GM19035 (cell line): ENCODE results near the gene RAB7A.
"Not testable (repeated sequence)": the region's sequence is repeated elsewhere in the genome, so short reads cannot be mapped to it uniquely, and the experiment has no call there.

ENCODE experiments used
- ATAC-seq: cut with Tn5 transposase; IDR thresholded peaks from one replicate; pipeline ENCODE4 v1.9.1; 2021; ENCODE audit not compliant: unreplicated experiment

RAB7A gene

DNA sequence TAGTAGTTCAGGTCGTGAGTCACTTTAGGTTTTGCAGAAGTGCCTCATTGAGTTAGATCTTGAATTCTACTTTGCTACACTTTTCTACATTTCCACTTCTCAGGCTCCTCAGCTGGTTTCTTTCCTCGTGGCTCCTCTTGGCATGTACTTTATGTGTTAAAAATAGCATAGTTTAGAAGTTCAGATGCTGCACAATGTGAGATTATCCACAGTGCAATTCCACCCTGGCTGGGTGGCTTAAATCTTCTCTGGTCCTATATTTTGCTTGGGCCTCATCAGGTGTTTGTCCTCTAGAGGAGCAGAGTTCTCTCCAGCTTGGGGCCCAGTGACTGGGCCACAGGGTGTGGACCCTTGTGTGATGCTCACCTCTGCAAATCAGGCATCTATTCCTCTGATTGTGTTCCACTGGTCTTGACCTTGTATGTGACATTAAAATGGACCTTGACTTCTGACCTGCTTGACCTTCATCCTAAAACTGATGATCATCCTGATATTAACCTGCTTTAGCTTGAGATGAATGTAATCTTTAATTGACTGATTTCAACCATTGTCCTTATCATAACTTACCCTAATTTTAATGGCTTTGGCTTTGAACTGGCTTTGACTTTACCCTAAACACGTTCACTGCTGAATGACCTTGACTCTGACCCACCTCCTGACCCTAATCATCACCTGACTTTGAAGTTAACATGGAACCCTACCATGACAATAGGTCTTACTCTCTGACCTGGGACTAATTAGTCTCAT lies 89.5 kb downstream of the RAB7A start:
- no peak for ATAC-seq

DNA sequence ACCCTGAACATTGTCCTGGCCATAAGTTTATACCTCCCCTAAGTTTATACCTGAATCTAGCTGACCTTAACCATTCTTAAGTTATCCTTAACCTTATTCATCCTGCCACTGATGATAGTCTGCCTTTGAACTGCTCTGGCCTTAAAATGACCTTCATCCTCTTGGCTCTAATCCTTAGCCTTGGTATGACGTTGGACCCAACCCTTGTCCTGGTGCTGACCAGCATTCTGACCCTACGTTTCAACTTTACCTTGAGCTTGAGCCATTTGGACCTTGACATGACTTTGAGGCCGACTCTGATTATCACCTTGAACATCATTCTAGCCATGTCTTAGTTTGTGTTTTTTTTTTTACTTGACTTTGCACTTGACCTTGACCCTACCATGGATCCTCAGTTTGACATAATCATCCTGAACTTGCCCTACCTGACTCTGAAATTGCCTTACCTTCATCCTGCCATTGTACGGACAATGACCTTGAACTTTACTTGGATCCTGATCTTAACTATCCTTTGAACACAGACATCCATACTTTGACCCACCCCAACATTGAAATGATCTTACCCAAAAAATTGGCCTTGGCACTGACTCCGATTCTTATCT lies 92.3 kb downstream of the RAB7A start:
- ATAC-seq, result no peak

DNA sequence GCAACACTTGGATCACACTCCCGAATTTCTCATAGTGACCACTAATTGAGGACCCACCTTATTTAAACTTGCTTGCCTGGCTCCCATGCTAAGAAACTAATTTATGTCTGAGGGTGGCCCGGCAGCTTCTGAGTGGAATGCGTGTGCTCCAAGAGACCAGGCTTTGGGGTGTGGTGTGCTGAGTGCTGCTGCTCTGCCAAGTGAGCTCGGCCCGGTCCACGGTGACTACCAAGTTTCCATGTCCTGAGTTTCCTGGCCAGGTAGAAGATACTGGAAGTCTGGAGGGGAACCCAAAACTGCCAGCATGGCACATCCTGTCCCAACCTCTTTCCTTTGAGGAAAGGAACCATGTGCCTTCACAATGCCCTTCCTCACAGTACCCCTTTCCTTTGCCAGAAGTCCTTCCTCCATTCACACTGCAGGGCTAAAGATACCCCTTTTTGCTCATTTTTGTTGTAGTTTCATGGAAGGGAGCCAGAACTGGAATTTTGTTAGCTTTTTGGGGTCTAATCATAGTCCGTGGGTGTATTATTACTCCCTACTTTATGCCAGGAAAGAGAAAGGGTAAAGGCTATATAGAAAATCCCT lies 94.4 kb downstream of the RAB7A start:
- ATAC-seq, result no peak

DNA sequence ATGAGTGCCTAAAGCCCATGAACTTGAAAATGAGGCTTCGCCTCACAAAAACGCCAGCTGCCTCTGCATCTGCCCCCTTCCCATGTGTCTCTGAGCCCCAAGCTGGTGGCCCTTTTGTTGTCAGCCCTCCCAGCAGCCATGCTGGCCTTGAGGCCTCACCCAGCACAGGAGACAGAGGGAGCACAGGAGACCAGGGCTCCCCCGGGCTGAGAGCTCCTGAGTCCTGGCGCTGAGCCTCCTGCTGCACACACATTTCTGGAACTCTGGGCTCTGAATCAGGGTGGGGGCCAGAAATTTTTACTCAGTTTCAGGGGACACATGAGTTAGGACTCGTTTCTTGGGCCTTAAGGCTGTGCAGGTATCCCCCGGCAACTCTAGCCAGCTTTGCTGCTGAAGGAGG lies 97.0 kb downstream of the RAB7A start:
- ATAC-seq, result no peak

DNA sequence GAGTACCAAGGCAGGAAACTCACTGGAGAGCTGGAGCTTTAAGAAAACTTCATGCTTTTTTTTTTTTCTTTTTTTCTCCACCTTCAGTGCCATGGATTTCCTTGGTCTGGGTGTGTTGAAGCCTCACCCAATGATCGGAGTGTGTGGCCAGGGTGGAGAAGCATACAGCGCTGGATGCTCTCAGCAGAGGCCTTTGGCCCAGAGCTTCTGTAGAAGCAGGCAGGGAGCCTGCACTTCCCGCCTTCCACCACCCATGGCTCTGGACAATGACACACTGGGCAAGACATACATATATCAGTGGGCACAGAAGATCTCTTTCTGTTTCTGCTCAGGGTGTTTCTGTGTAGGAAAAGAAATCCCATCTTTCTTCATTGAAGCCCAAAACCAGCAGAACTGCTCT lies 97.6 kb downstream of the RAB7A start:
- no peak for ATAC-seq

DNA sequence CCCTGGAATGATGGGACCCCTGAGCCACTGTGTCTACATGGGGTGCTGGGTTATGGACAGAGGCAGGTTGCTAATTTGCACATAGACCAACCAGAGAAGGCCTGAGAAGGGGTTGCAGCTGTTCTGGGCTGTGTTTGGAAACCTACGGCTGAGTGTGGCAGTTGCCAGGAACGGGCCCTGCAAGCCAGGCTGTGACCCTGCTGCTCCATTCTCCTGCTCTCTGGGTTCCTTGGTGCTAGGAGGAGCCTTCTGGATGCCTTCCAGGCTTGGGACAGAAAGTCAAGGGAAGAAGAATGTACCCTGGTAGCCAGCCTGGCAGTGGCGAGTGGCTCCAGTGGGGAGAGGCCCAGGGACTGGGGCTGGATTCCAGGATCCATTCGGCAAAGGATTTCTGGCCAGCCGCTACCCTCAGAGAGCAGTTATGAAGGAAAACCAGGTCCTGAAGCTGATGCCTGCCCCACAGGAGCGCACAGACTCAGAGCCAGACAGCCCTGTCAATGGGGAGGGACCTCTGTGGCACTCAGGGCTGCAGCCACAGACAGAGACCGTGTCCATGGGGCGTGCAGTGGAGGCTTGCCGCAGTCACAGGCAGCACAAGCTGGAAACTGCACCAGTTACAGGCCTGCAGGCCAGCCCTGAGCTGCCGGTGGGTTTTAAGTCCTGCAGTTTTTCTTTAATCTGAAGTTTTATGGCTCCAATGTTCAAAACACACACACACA lies 98.3 kb downstream of the RAB7A start:
- no peak for ATAC-seq

DNA sequence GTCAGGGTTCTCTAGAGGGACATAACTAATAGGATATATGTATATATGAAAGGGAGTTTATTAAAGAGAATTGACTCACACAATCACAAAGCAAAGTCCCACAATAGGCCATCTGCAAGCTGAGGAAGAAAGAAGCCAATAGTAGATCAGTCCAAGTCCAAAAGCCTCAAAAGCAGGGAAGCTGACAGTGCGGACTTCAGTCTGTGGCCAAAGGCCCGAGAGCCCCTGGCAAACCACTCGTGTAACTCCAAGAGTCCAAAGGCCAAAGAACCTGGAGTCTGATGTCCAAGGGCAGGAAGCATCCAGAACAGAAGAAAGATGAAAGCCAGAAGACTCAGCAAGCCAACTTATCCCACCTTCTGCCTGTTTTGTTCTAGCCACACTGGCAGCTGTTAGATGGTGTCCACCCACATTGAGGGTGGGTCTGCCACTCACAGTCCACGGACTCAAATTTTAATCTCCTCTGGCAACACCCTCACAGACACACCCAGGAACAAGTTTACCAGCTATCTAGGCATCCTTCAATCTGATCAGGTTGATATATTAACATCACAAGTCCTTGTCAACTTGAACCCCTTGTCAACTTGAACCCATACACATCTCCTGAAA lies 99.2 kb downstream of the RAB7A start:
- no peak for ATAC-seq

GRCh38 chr3:128829087-128829486 lies 103.1 kb downstream of the RAB7A start:
- ATAC-seq, result not testable (repeated sequence)

DNA sequence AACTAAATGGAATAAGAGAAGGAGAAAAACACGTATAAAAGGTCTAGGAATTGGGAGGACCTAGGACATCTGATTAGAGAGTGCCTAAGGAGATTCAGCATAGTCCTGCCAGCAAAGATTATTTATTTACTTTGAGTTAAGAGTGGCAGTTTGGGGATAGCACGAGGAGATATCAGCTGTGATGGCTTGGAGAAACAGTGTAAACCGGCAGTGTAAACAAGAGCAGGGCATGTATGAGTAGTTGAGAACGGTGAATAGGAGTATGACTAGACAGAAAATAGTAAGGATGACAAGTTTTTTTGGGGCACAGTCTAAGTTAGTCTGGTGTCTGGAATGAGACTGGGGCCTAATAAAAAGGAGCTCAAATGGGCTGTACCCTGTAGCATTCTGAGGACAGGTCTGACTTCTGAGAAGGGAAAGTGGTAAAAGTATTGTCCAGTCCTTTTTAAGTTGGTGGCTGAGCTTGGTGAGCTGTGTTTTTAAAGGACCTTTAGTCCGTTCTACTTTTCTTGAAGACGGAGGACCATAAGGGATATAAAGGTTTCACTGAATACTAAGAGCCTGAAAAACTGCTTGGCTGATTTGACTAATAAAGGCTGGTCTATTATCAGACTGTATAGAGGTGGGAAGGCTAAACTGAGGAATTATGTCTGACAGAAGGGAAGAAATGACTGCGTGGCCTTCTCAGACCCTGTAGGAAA lies 104.1 kb downstream of the RAB7A start:
- ATAC-seq, result not testable (repeated sequence)

GRCh38 chr3:128830762-128831161 lies 104.8 kb downstream of the RAB7A start:
- not testable (repeated sequence) for ATAC-seq

GRCh38 chr3:128832979-128833378 lies 107.0 kb downstream of the RAB7A start:
- ATAC-seq, result not testable (repeated sequence)

GRCh38 chr3:128835096-128835495 lies 109.1 kb downstream of the RAB7A start:
- no peak for ATAC-seq

GRCh38 chr3:128841926-128842920 lies 116.2 kb downstream of the RAB7A start:
- no peak for ATAC-seq

- no peak for ATAC-seq
These were observed 118.5 kb downstream of the RAB7A start for GRCh38 chr3:128844502-128844901.

- no peak for ATAC-seq
These were observed 119.3 kb downstream of the RAB7A start for GRCh38 chr3:128845119-128845777.

DNA sequence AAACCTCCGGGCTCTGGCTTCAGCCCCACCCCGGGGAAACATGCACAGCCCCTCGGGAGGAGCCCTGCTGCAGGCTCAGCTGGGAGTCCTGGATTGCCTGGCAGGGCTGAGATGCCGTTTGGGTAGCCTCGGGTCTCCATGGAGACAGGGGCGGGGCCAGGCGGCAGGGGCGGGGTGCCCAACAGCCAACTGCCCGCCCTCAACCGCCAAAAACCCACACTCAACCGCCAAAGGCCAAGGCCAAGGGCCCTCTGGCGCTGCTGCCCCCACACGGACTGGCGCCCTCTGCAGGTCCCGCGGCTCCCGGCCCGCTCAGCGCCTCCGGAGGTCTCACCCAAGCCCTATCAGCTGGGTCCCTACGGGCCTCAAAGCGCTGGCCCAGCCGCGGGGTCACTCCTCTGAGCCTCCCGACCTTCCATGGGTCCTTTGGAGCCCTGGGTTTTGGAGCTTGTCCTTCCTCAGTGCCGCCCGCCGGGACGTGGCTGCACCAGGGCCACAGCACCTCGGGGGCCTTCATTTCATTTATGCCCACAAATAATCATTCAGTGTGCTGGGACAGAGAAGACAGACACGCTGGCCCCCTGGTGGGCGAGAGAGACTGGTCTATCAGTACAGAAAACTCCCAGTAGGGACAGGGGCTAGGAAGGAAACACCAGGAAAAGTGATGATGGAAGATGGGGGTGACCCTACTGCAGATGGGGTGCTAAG lies 119.9 kb downstream of the RAB7A start:
- ATAC-seq, result peak; percentile 93

DNA sequence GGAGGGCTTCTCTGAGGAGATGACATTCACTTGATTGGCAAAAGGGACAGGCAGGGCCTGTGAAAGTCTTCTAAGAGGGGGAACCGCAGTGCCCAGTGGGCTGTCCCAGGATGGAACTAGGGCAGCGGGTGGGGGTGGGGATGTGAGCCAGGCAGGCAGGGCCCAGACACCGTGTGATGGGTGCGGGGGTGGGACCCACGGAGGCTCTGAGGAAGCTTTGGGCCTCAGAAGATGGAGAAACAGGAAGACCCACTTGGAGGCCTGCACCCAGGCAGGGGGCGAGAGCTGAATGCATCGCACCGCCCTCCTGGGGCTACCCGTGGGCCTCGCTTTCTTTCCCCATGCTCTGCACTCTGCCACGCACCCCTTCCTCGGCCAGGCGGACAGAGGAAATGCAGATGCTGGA lies 120.5 kb downstream of the RAB7A start:
- no peak for ATAC-seq

DNA sequence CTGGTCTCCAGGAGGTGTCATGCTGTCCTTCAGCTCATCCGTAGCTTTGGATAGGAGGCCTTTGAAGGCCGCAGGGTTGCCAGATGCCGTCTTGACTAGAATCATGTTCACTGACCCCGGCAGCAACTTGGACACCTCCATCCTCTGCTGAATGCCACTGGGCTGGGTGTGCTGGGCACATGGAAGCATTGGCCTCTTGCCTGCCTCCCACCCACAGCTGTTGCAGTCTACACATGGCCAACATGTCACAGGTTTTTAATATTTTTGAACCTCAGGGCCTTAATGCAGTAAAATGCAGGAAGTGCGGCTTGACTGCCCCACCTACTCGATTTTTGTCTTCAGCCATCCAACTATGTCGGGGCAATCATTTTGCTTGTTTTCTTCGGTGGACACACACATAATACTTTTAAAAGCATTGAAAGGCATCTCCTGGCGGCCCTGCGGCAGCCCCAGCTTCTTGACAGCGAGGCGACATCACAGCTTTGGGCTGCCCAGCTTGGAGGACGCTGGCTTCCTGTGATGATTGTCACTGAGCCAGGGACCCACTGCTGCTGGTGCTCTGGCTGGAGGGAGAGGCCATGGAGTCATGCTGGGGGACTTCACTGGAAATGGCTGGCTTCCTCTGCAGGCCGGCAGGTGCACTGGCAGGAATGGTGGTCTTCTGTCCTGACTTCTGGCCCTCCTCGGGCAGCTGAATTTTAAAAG lies 121.8 kb downstream of the RAB7A start:
- ATAC-seq, result no peak
